Stimulated activated CD4-positive, alpha-beta T cell treated with anti-CD3 and anti-CD28 coated beads, Interleukin-1b, Interleukin-23, amount 100 ng/mL, for 1 hour (primary cell): Measurements from ENCODE around the gene PRR23E.

Source experiments
- DNase-seq, 2 donors: peaks; one replicate each; pipeline ENCODE4 v3.0.0-alpha.2; 2020; ENCODE audit warnings: low read depth in 2 of 2

Gene PRR23E

DNA sequence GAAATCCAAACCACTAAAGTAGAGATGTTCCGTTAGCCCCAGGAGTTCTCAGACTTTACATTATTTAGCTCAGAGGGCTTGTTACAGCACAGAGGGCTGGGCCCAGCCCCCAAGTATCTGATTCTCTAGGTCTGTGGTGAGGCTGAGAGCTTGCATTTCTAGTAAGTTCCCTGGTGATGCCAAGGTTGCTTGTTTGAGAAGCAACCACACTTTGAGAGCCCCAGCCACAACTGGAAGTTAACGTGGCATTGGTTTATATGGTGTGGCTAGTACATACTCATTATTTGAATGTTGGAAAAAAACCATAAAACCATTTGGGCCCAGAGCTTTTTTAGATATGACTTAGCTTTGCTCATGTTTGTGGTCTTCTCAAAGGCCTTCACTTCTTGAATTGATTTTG is 35.9 kb downstream of the PRR23E start:
- DNase-seq = no peak

DNA sequence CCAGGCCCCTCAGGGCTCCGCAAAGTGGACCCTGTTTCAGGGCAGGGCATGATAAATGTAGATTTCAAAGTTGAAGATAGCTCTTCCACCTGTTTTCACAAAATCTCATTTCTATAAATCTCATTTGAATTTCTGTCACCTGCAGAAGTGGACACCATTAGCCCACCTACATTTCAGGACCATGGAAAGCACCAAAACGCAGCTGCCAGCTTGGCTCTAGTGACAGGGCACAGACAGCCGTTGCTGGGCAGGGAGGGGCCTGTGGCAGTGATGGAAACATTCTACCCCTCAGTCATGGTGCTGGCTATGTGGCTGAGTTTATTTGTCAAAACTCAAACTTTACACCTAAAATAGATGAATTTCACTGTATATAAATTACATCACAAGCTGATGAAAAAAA is 40.4 kb downstream of the PRR23E start:
- no peak for DNase-seq

DNA sequence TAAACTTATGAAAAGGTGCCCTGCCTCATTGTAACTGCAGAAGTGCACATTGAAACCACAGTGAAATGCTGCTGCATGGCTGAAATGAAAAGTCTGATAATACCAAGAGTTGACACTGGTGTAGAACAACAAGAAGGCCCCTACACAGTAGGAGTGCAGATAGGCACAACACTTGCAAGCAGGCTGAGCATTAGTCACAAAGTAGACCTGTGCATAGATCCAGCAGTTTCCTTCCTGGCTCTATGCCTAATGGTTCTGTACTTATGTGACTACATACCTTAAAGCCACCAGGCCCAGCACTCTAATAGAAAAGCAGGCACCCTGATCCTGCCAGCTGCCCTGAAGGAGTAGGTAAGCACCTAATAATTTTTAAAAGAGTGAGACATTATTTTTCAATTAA is 41.8 kb downstream of the PRR23E start:
- DNase-seq = no peak

- no peak for DNase-seq
Observed at GRCh38 chr3:127235706-127236105, 42.8 kb downstream of the PRR23E start.

DNA sequence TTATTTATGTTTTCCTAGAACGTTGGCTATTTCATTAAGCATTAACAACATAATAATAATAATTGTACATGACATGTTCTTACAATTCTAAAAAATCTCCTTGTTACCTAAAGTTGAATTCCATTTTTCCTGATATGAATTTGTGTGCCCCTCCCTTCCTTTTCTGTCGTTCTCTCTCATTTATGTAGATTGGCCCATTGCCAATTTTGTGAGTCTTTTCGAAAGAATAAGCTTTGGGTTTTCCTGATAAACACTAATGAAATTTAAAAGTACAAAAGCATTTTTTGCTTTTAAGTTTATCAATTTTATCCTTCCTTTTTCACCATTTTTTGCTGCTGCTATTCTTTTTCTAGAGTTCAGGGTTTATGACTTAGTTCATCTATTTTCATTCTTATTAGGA is 44.9 kb downstream of the PRR23E start:
- DNase-seq = no peak

DNA sequence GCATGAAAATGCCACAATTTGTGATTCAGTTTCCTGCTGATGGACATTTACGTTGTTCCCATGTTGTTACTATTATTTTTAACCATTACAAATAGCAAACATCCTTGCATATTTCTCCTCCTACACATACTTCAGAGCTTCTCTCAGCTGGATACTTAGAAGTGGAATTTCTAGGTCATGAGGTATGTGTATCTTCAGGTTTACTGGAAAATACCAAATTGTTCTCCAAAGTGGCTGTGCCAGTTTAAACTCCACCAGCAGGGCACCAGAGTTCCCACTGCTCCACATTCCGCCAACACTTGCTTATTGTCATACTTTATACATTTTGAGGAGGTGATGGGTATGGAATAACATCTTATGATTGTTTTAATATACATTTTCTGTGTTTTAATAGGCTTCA is 45.7 kb downstream of the PRR23E start:
- no peak for DNase-seq

GRCh38 chr3:127247292-127247691 is 54.4 kb downstream of the PRR23E start:
- no peak for DNase-seq
